Nucleus accumbens (tissue), 56 donors: ENCODE results near the gene PGLYRP2.
"Not testable (repeated sequence)": the region's sequence is repeated elsewhere in the genome, so short reads cannot be mapped to it uniquely, and the experiment has no call there.

Source experiments
- DNase-seq, 56 donors: peaks; one replicate each; lab custom pipeline; 2025; lab: John Stamatoyannopoulos, UW

PGLYRP2 gene

GRCh38 chr19:15495151-15495550, 15.8 kb upstream of the PGLYRP2 start:
- no peak for DNase-seq

GRCh38 chr19:15488489-15489226, 9.4 kb upstream of the PGLYRP2 start:
- DNase-seq = no peak

- no peak for DNase-seq
Observed at GRCh38 chr19:15487038-15487437, 7.7 kb upstream of the PGLYRP2 start.

- not testable (repeated sequence) for DNase-seq
Observed at GRCh38 chr19:15485768-15486167, 6.5 kb upstream of the PGLYRP2 start.

GRCh38 chr19:15480996-15481395, 1.7 kb upstream of the PGLYRP2 start:
- not testable (repeated sequence) for DNase-seq

GRCh38 chr19:15476325-15476724, 3.0 kb downstream of the PGLYRP2 start:
- DNase-seq = no peak

- DNase-seq = no peak
Observed at GRCh38 chr19:15475611-15476010, 3.7 kb downstream of the PGLYRP2 start.

- no peak for DNase-seq
Observed at GRCh38 chr19:15475169-15475568, 4.1 kb downstream of the PGLYRP2 start.

GRCh38 chr19:15473821-15474220, 5.5 kb downstream of the PGLYRP2 start:
- not testable (repeated sequence) for DNase-seq

- no peak for DNase-seq
Observed at GRCh38 chr19:15471639-15472101, 7.6 kb downstream of the PGLYRP2 start.

GRCh38 chr19:15469513-15470297, 9.6 kb downstream of the PGLYRP2 start:
- no peak for DNase-seq

- DNase-seq = no peak
Observed at GRCh38 chr19:15468675-15469512, 10.4 kb downstream of the PGLYRP2 start.

GRCh38 chr19:15467734-15468214, 11.5 kb downstream of the PGLYRP2 start:
- no peak for DNase-seq

- DNase-seq = no peak
Observed at GRCh38 chr19:15466851-15467733, 12.2 kb downstream of the PGLYRP2 start.

- DNase-seq = peak in 1 of 56 donors; percentile 26
Observed at GRCh38 chr19:15464394-15465385, 14.6 kb downstream of the PGLYRP2 start, which contains the start of gene RASAL3. TSS of gene RASAL3 (minus strand) at chr19:15464544. CDS start at chr19:15464358, 186 bp downstream.

- peak in 1 of 56 donors; percentile 11 for DNase-seq
Observed at GRCh38 chr19:15463861-15464371, 15.4 kb downstream of the PGLYRP2 start.

- DNase-seq = no peak
Observed at GRCh38 chr19:15461694-15462093, 17.6 kb downstream of the PGLYRP2 start.
